Measurements from ENCODE around the gene DGUOK. TPM values are rescaled to one million over a fixed set of nuclear protein-coding genes. Genes with fewer than 3 reads are reported as not detected.

Gene DGUOK
- total and polyA plus RNA-seq, 12 donors, result 40.0 to 112 (median 60.0) TPM

DNA sequence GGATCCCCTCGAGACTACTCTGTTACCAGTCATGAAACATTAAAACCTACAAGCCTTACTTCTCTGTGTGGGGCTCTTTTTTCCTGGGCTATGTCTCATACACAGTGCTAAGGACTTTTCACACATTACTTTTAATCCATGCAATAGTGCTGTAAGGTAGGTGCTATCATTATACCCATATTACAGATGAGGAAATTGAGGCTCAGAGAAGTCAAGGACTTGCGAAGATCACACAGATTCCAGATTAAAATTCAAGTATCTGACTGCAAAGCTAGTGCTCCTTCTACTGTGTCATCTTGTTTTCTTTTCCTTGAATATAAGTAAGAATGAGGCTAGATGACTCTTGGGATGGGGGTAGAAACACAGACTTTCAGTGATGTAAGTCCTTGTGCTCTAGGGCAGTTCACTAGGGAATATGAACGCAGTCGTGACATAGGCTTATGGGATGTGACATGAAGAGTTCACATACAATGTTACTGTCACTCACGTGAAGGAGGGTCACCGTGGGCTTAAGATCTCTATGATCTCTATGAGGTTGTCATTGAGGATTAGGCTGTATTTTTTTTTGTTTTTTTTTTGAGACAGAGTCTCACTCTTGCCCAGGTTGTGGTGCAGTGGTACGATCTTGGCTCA is 7.0 kb upstream of the DGUOK start:
- WGBS, 4 donors, result 74 to 90% (median 81%) methylated on average over 7 of the region's 7 CpGs
- Histone ChIP-seq H3K4me3 (no peak overlapping the region), H3K36me3 (replicated peaks in 1 of 2) (no peaks in the 10 kb centered on the region), H3K27me3 (peaks cover 9% of the 10 kb centered on the region), H3K9me3 (replicated peaks in 1 of 3) (no peaks in the 10 kb centered on the region), H3K27ac (no peak overlapping the region), H3K4me1 (replicated peaks in 1 of 2) (no peaks in the 10 kb centered on the region)
- TF ChIP-seq, protein P1, sequence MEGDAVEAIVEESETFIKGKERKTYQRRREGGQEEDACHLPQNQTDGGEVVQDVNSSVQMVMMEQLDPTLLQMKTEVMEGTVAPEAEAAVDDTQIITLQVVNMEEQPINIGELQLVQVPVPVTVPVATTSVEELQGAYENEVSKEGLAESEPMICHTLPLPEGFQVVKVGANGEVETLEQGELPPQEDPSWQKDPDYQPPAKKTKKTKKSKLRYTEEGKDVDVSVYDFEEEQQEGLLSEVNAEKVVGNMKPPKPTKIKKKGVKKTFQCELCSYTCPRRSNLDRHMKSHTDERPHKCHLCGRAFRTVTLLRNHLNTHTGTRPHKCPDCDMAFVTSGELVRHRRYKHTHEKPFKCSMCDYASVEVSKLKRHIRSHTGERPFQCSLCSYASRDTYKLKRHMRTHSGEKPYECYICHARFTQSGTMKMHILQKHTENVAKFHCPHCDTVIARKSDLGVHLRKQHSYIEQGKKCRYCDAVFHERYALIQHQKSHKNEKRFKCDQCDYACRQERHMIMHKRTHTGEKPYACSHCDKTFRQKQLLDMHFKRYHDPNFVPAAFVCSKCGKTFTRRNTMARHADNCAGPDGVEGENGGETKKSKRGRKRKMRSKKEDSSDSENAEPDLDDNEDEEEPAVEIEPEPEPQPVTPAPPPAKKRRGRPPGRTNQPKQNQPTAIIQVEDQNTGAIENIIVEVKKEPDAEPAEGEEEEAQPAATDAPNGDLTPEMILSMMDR (IDR thresholded peaks at IDR 0.05), result no peak
- TF ChIP-seq POLR2A (IDR thresholded peaks at IDR 0.05), result no peak
- no peak for DNase-seq
- intact Hi-C loops (cut with DNase I), result no loop called here

DNA sequence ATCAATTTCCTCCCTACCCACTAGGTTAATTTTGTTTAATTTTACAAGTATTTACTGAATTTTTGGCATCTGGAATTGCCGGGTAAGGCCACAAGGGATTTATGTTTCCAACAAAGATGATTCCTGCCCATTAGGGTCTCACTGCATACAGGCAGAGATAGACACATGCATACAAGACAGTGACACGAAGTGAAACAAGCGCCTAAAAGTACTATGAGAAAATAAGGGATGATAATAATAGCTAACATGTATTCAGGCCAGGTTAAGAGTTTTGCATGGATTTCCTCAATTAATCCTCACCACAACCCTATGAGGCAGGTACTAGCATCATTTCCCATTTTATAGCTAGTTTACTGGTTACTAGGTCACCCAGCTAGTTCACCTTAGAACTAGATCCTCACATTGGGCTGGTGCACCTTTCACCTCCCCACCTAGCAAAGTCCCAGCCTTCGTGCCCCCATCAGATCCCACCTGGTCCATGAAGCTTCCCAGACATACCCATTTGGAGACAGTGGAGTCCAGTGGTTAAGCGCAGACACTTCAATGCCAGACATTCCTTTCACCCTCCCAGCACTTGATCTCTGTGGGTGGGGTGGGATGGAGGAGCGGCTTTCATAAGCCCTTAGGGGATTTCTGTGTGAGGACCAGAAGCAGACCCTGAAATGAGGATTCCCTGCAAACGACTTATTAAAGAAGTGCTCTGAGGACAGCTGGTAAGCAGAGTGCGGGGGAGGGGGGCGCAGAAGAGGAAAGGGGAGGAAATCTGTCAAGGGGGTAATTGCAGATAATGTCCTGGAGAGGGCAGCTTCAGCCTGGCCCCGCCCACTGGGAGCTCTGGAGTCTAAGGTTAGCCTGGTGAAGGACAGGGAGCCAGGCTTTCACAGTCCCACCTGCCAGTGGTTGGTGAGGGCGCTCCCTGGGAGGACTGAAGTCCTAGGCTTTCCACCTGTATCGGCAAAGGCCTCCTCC is 5.8 kb upstream of the DGUOK start:
- peaks cover 6% of the 10 kb centered on the region for H3K27me3 ChIP-seq
- no peak for TF ChIP-seq POLR2A (IDR thresholded peaks at IDR 0.05)
- TF ChIP-seq, protein P1 (IDR thresholded peaks at IDR 0.05), result peak in 3 of 6 experiments; percentile 13 to 23 (median 21)
- no peaks in the 10 kb centered on the region for H3K9me3 ChIP-seq (replicated peaks in 1 of 3)
- WGBS, 4 donors, result 43 to 48% (median 47%) methylated on average over 10 to 12 of the region's 12 CpGs
- intact Hi-C loops (cut with DNase I), result no loop called here
- no peak overlapping the region for H3K27ac ChIP-seq
- DNase-seq, result peak in 4 of 7 donors; percentile 19 to 38 (median 26)
- H3K4me1 ChIP-seq (replicated peaks in 1 of 2), result no peaks in the 10 kb centered on the region
- H3K4me3 ChIP-seq, result no peak overlapping the region
- H3K36me3 ChIP-seq (replicated peaks in 1 of 2), result no peaks in the 10 kb centered on the region

DNA sequence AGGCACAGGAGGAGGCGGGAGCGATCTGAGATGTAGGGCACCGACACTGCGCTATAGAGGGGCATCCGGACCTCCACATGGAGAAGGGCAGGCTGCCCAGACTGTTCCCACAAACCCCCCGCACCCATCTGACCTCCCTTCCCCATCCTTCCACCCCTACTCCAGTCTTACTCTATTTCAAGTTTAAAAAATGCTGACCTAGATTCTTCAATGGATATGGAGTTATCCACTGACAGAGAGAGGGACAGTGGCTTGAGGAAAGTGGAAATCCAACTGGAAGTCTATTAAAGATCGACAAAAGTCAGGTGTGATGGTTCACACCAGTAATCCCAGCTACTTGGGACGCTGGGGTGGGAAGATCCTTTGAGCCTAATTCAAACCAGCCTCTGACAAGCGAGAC is 5.1 kb upstream of the DGUOK start:
- no peak overlapping the region for H3K27ac ChIP-seq
- H3K9me3 ChIP-seq (replicated peaks in 1 of 3), result no peaks in the 10 kb centered on the region
- H3K27me3 ChIP-seq, result peaks cover 6% of the 10 kb centered on the region
- WGBS, 4 donors, result 85 to 88% (median 87%) methylated on average over 9 of the region's 9 CpGs
- no peak for DNase-seq
- TF ChIP-seq POLR2A (IDR thresholded peaks at IDR 0.05), result no peak
- TF ChIP-seq, protein P1 (IDR thresholded peaks at IDR 0.05), result no peak
- H3K4me3 ChIP-seq, result no peak overlapping the region
- intact Hi-C loops (cut with DNase I), result no loop called here
- H3K4me1 ChIP-seq (replicated peaks in 1 of 2), result no peaks in the 10 kb centered on the region
- H3K36me3 ChIP-seq (replicated peaks in 1 of 2), result no peaks in the 10 kb centered on the region

DNA sequence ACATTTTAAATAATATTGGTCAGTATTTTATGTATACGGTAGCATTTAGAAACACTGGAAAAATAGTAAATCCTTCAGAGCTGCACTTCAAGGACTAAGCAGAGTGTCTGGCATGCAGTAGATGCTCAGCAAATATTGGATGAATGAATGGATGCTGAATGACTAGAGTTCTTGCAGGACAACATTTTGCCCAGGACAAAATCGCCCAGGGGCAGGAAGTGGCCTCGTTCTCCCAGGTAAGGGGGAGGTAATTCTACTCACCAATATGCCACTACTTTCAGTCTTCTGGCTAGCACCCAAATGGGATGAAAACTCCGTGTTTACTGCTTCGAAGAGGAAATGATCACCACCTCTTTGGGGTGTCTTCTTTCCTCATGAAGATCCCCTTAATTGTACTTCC is 4.0 kb upstream of the DGUOK start:
- H3K4me1 ChIP-seq (replicated peaks in 1 of 2), result peaks cover 5% of the 10 kb centered on the region in 2 donors
- no peaks in the 10 kb centered on the region for H3K9me3 ChIP-seq (replicated peaks in 1 of 3)
- H3K27me3 ChIP-seq, result peaks cover 6% of the 10 kb centered on the region
- H3K4me3 ChIP-seq, result no peak overlapping the region
- no peak overlapping the region for H3K27ac ChIP-seq
- DNase-seq, result no peak
- TF ChIP-seq POLR2A (IDR thresholded peaks at IDR 0.05), result no peak
- TF ChIP-seq, protein P1 (IDR thresholded peaks at IDR 0.05), result no peak
- no peaks in the 10 kb centered on the region for H3K36me3 ChIP-seq (replicated peaks in 1 of 2)
- intact Hi-C loops (cut with DNase I), result no loop called here
- WGBS, 4 donors, result 36 to 43% (median 38%) methylated on average over 5 of the region's 5 CpGs

All from adrenal gland (tissue), 12 donors.